ENCODE results near the gene ME3. TPM values are rescaled to one million over a fixed set of nuclear protein-coding genes. Genes with fewer than 3 reads are reported as not detected.
"Not testable (repeated sequence)": the region's sequence is repeated elsewhere in the genome, so short reads cannot be mapped to it uniquely, and the experiment has no call there.

The ME3 gene
- total RNA-seq, 1 donor from 2014 or later: 30.4 TPM

DNA sequence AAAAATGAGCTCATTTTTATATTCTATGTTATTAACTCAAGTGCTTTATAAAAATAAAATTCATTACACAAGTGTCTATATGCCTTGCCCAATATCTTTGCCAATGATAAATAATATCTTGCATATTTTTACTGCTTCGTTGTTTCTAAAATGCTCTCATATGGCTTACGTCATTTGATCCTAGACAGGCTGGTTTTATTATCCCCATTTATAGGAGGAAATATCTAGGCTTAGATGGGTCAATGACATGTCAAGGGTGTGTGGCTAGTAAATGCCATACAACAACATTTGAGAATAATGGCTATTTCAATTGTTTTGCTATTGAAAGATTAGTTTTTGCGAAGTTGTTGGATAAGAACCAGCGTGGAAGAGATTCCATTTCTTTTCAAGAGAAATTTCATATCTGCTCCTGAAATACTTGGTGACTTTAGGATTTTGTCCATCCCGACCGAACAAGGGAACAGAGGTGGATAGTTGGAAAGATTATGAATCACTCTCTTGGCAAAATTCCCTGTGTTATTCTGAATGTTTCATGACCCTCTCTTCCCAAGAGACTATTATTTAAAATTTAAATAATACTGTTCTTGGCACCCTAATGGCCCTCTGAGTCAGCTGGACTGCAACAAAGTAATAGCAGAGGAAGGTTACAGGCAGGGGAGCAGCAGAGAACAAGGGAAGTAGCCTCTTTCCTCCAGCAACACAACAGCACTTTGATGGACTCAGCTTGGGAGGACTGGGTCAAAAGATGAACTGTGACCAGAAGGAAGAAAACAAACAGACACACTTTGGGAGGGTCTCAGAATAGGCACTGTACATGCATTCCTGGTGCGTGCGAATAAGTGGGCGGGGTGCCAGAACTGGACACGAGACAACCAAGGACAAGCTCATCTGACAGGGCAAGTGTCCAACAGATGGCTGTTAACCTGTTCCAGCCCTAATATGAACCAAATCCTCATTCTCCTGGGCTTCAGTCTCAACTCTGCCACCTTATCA, 94.5 kb downstream of the ME3 start:
- intact Hi-C loops (cut with DNase I): no loop called here
- peak; percentile 83 for ATAC-seq (ENCODE audit: poor library complexity)
- peak; percentile 78 for DNase-seq

DNA sequence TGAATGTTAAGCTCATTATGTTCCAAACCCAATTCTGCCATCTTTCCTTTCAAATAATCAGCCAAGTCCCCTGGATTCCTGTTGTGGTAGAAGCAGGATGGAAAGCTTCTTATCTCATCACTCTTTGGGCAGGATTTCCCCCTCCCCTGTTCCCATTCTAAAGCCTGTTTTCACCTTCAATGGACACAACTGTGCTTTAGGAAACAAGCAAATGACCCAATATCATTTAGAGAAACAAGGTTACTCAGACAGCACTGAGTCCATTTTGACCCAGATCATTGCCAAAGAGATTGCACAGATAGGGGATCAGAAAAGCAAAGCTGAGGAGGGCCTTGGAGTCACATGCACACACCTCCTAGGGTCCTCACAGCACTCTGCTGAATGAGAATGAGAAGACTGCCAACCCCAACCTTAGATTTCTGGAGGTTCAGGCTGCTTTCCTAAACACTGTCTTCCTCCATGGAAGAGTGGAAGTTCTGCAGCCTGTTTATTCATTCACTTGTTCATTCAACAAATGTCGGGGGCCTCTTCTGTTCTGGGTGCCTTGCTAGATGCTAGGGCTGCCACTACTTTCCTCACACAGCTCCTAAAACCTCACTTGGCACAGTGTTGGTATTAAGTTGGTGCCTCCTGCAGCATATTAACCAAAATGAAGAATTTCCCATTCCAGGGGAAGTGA, 95.3 kb downstream of the ME3 start:
- DNase-seq (no peak), ATAC-seq (ENCODE audit: poor library complexity) (no peak)
- intact Hi-C loops (cut with DNase I): no loop called here

DNA sequence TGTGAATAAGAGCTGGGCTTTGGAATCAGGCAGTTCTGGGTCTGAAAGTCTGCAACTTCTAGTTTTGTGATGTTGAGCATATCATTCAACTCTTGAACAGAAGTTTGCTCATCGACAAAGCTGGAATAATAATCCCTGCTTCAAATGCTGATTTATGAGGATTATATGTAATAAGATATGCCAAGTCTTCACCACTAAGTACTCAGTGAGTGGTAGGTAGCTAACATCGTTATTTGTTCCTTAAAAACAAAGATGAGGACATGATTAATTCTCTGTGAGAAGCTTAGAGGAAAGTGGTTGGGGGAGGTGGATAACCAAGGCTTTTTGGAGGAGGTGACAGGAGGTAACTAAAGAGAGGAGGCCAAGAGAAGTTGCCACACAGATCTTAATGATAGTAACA, 96.5 kb downstream of the ME3 start:
- ATAC-seq (ENCODE audit: poor library complexity) (no peak), DNase-seq (no peak)
- intact Hi-C loops (cut with DNase I): no loop called here

DNA sequence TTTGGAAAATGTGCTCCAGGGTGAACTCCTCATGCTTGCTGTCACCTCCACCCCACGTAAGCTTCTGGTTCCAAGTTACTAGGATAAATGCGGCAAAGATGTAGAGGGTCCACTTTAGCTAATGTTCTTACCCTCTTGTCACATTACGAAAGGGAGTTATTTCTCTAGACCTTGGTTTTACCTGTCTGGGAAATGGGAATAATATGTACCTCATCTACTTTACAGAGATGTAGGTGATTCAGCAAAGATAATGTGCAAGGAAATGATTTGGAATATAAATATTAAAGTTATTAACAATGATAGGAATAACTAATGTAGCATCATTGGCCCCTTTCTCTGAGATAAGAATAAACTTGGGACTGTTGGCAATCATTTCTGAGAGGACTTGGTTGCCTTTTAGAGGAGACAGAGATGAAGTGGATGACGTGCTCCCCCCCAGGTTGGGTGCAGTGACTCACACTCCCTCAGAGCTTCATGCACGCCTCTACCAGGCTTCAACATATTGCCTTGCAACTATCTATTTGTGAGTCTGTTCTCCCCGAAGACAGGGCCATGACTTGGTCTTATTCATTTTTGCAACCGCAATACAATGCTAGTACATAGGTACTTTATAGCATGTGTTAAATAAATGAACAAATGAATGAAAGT, 97.1 kb downstream of the ME3 start:
- ATAC-seq (ENCODE audit: poor library complexity): no peak
- no peak for DNase-seq
- intact Hi-C loops (cut with DNase I): no loop called here

DNA sequence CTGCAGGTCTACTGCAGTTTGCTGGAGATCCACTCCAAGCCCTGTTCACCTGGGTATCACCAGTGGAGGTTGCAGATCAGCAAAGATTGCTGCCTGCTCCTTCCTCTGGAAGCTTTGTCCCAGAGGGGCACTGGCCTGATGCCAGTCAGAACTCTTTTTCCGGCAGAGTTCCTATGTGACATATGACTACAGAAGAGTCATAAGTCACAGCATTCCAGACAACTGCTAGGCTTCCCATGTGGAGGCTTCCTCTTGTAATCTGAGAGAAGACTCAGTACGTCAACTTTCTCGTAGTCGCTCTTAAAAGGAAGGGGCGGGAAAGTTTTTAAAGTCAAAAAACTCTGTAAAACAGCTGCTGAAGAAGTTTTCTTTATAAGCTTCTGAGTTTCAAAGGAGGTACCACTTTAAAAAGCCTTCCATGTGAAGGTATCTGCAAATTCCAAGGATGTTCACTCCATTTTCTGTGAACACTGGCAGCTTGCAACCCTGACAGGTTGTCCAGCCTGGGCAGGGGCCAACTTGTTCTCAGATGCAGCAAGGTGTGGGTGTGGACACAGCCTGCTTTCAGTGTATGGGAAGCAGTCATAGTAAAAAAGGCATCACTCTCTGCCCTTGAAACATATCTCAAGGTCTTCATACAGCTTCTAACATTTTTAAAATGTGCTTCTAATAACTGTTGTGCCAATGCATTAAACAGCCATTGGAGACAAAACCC, 97.8 kb downstream of the ME3 start:
- ATAC-seq (ENCODE audit: poor library complexity) (no peak), DNase-seq (no peak)
- intact Hi-C loops (cut with DNase I): no loop called here

DNA sequence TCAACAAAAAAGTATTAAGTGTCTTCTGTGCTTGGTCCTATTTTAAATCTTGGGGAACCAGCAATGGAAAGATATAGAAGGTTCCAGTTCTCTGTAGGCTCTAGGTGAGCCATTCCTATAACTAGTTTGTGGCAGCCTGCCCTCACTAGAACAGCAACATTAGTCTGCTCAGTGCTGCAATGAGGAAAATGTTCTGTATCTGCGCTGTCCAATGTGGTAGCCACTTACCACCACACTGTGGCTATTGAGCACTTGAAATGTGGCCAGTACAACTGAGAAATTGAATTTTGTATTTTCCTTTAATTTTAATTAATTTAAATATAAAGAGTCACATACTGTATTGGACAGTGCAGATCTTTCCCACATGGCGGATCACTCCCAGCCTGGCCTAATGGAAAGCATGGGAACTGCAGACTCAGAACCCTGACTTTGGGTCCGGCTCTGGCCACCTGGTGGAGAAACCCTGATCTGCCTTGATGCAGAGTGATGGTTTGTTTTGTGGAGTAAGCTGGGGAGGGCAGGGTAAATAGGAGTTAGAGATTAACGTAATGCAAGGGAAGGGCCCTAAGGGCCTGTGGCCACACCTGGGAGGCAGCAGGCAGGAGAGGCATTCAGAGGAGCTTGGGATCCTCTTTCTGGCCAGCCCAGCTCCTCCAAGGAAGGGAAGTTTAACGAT, 101.0 kb downstream of the ME3 start:
- ATAC-seq (ENCODE audit: poor library complexity): no peak
- intact Hi-C loops (cut with DNase I): no loop called here
- no peak for DNase-seq

DNA sequence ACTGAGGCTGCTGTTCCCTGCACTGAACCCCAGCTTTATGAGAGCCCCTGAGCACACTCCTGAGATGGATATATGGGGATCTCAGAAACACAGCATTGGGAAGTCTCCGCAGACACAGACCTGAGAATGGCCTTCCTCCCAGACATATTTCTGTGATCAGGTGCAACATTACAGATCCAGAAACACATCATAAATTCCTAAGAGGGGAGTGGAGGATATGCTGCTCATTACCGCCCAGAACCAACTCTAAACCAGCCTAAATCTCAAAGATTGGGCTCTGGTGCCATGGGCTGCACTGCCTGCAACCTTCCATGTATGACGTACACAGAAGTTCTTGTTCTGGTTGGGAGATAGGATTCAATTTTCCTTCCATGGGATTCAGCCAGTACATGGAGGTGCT, 102.0 kb downstream of the ME3 start:
- ATAC-seq (ENCODE audit: poor library complexity) (no peak), DNase-seq (no peak)
- intact Hi-C loops (cut with DNase I): no loop called here

DNA sequence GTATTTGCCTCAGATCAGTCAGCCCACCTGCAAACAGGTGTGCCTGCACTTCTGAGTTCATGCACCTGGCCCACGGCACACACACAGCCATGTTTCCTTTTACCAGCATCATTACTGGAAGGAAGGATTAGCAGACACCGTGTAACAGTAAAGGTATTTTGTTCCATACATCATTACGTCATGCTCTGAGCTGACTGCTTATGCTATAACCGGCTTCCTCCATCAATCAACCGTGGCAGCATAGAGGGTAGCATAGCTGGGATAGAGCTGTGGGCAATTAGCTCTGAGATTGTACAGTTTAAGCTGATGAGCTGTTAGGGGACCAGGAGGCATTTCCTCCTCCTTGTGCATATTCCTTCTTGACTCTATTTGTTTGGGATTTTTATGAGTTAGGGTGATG, 102.4 kb downstream of the ME3 start:
- intact Hi-C loops (cut with DNase I): no loop called here
- DNase-seq: no peak
- no peak for ATAC-seq (ENCODE audit: poor library complexity)

DNA sequence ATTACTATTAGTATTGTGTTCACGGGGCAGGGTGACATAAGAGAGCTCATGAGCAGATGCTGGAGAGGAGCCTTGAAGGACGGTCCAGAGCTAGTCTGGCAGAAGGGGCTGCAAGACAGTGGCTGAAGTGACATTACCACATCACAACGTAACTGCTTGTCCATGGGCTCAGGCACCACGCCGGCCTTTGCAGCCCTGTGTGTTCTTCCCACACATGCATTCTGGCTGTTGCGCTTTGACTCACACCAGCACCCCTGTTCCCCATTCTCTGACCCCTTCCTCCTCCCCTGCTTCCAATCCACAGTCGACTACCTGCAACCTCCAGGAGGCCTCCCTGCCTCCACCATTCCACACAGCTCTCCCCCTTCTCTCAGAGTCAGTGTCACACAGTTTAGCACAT, 103.3 kb downstream of the ME3 start:
- no peak for DNase-seq
- no peak for ATAC-seq (ENCODE audit: poor library complexity)
- intact Hi-C loops (cut with DNase I): no loop called here

DNA sequence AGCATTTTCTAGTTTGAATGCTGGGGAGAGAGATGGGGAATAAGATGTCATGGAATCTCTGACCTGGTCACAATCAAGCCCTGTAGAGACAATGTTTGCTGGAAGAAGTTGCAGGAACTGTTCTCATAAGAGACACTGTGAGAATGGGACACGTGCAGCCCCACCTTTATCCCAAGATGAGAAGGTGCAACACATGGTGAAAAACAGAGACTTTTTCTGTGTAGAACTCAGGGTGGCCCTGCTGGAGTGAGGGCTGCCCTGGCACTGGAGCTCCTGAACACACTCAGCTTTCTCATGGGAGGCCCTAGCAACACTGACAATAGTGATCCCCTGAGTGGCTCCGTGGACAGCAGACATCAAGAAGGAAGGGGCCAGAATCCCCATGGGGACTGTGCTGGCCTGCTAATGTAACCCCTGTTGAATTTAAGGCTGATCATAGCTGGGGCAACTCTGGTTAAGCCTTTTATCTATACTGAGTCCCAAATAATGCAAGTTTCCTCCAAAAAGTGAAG, 106.6 kb downstream of the ME3 start:
- ATAC-seq (ENCODE audit: poor library complexity) (no peak), DNase-seq (no peak)
- intact Hi-C loops (cut with DNase I): no loop called here

DNA sequence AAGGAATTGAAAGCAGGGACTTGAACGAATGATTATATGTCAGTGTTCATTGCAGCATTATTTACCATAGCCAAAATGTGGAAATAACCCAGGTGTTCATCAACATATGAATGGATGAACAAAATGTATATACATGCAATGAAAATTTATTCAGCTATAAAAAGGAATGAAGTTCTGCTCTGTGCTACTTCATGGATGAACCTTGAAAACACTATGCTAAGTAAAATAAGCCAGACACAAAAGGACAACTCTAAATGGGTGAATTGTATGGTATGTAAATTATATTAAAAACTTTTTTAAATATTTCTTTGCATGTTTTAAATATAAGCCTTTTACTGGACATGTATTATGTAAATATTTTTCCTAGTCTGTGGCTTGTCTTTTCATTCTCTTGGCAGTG, 107.0 kb downstream of the ME3 start:
- DNase-seq (no peak), ATAC-seq (ENCODE audit: poor library complexity) (no peak)
- intact Hi-C loops (cut with DNase I): no loop called here

DNA sequence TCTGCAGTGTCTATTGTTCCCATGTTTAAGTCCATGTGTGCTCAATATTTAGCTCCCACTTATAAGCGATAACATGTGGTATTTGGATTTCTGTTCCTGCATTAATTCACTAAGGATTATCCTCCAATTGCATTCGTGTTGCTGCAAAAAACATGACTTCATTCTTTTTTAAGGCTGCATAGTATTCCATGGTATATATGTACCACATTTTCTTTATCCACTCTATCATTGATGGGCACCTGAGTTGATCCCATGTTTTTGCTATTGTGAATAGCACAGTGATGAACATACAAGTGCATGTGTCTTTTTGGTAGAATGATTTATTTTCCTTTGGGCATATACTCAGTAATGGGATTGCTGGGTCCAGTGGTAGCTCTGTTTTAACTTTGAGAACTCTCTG, 109.6 kb downstream of the ME3 start:
- DNase-seq; intact Hi-C loops (cut with DNase I); ATAC-seq (ENCODE audit: poor library complexity): not testable (repeated sequence)

DNA sequence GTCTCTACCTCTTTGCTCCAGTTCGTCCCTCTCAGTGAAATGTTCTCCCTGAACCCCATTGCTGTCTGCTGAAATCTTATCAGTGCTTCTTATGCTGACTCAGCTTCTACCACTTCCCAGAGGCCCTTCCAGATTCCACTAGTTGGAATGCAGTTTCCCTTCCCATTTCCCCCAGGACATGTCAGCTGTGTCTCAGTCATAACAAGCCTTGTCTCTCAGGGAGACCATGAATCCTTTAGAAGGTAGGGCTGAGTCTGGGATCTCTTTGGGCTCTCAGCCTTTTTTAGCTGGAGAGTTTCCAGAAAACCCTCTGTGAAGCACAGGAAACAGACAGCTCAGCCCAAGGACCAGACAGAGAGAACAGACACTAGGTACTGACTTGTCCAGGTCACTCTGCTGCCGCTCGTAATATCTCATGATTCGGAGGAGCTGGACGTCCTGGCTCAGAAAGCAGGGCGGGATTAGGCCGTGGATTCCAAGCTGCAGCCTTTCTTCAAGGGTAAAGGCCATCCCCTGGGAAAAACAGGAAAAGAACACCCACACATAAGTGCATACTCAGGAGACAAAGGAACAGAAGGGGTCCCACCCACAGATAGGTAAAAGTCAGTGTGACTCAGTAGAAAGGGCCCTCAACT, 113.0 kb downstream of the ME3 start:
- intact Hi-C loops (cut with DNase I): no loop called here
- peak; percentile 57 for DNase-seq
- peak; percentile 77 for ATAC-seq (ENCODE audit: poor library complexity)

DNA sequence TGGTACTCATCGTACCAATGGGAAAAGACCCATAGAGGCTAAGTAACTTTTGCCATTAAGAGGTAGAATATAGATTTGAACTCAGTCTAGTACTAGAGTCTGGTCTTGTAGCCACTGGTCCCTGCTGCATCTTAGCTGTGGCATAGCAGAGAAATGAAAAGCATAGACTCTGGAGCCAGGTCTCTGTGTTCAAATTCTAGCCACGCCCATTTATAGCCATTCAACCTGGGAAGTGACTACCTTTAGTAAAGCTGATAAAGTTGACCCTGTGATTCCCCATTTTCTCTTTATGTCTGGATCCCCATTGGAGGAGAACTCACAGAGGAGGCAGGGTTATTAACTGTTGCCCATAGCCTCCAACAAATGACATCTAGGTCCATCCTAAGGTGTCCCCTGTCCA, 113.6 kb downstream of the ME3 start:
- no peak for DNase-seq
- no peak for ATAC-seq (ENCODE audit: poor library complexity)
- intact Hi-C loops (cut with DNase I): no loop called here

DNA sequence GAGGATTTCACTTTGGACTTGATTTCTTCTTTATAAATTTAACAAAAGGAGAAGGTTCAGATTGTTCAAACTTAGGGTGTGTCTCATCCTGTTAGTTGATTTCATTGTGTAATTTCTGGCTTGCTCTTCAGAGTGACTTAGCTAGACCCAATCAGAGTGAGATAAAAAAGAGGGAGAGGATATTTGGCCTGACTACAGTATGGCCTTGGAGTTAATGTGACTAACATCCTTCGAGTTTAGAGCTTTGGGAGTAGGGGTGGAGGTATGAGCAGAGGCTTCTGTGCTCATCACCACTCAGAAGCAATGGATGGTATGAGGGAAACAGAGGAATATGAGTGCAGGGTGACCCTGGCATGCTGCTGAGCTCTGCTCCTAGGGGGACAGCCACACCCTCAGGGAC, 114.2 kb downstream of the ME3 start:
- DNase-seq (no peak), ATAC-seq (ENCODE audit: poor library complexity) (peak; percentile 80)
- intact Hi-C loops (cut with DNase I): no loop called here

DNA sequence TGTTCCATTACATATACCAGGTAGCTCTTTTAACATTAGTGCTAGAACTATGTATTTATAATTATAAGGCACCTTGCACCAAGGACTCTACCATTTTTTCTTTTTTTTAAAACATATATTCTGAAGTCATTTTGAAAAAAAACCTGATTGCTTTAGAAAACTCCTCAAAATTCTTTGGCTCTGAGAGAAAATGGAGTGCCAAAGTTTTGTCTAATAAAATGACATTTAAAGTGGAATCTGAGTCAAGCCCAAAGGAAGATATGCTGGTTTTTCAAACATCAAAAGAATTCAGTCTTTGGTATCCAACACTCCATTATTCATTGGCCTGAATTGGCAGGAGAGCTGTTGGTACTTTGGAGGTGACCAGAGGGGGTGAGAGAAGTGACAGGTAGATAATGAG, 116.5 kb downstream of the ME3 start:
- ATAC-seq (ENCODE audit: poor library complexity): no peak
- intact Hi-C loops (cut with DNase I): no loop called here
- DNase-seq: no peak

DNA sequence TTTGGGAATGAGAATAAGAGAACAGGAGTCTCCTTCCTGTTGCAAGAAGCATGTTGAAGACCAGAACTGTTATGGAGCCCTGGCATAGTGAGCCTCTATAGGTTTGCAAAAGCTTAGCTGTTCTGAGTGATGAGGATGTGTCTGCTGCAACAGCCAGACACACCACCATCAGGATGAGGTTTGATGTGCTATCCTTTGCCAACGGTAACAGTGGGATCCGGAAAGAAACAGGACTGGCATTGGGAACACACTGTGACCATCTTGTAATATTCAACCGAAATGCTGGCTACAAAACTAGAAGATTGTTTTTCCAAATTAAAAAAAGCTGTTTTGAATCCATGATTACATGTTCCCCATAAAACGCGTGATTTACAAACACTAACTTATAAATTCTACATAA, 117.0 kb downstream of the ME3 start:
- no peak for ATAC-seq (ENCODE audit: poor library complexity)
- no peak for DNase-seq
- intact Hi-C loops (cut with DNase I): no loop called here

DNA sequence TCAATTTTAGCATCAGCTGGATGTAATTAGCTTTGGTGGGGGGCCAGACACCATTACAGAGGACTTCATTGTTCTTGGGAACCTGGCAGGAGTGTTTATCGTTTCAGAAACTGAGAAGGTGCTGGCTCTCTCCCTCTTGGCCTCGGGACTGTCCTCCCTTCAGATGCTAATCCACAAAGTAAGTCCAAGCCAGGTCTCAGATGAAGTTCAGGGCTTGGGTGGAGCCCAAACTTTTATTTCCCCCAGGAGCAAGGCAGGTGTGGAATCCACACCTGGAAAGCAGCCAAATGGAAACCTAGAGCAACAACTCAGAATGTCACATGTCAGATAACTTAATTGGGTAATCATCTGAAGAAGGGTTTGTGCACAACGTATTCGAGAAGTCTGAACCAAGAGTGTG, 119.2 kb downstream of the ME3 start:
- DNase-seq (no peak), ATAC-seq (ENCODE audit: poor library complexity) (no peak)
- intact Hi-C loops (cut with DNase I): no loop called here

Data from Right ventricle myocardium superior (tissue), 1 donor.